Peyer's patch (tissue), 4 donors: ENCODE data around the gene CSRP1.

Experiments
- POLR2A ChIP-seq, 2 donors: fragments of 450-650 bp; IDR thresholded peaks; one replicate each; pipeline ENCODE4 v1.5.1; 2017; ENCODE audit warnings: antibody characterized with exemption in 2 of 2, mild to moderate bottlenecking in 2 of 2, moderate library complexity in 2 of 2
- TF ChIP-seq, protein P1 (sequence below), 6 experiments: fragments of 450-650 bp in 4 of 6; fragments of 200-600 bp in 2 of 6; sonication (generic) in 1 of 6; IDR thresholded peaks; one replicate each; pipeline ENCODE4 v1.5.1; 2017 to 2019; ENCODE audit warnings: antibody characterized with exemption in 6 of 6, mild to moderate bottlenecking in 3 of 6, moderate library complexity in 1 of 6

DNA sequence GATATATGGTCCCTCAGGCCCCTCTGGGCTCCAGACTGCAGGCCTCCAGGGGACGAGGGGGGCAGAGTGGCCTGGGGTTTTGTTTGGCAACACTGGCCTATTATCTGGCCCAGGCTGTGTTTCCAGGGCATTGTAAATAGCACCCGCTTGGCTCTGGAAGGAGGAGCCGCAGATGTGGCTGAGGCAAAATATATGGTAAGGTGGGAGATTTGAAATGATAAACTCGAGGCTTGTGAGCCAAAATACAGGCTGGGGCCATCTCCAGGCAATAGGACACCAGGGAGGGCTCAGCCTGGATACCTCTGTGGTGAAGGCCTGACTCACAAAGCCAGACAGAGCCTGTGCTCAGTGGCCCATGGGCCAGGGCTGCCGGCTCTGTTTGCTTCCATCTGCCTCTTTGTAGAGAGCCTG lies 46.0 kb upstream of the CSRP1 start:
- TF ChIP-seq, protein P1, sequence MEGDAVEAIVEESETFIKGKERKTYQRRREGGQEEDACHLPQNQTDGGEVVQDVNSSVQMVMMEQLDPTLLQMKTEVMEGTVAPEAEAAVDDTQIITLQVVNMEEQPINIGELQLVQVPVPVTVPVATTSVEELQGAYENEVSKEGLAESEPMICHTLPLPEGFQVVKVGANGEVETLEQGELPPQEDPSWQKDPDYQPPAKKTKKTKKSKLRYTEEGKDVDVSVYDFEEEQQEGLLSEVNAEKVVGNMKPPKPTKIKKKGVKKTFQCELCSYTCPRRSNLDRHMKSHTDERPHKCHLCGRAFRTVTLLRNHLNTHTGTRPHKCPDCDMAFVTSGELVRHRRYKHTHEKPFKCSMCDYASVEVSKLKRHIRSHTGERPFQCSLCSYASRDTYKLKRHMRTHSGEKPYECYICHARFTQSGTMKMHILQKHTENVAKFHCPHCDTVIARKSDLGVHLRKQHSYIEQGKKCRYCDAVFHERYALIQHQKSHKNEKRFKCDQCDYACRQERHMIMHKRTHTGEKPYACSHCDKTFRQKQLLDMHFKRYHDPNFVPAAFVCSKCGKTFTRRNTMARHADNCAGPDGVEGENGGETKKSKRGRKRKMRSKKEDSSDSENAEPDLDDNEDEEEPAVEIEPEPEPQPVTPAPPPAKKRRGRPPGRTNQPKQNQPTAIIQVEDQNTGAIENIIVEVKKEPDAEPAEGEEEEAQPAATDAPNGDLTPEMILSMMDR (IDR thresholded peaks at IDR 0.05): no peak
- TF ChIP-seq POLR2A (IDR thresholded peaks at IDR 0.05): no peak
